LNCaP clone FGC (cell line): ENCODE results near the gene ZFHX2.

Experiments used
- DNase-seq: peaks from one replicate; pipeline ENCODE4 v3.0.0-alpha.2; 2011; ENCODE audit warnings: low read depth
- H3K4me3 ChIP-seq: 2 replicates; pipeline ENCODE4 v1.5.1; 2011; ENCODE audit warnings: mild to moderate bottlenecking, low read depth, low read length, control low read depth
- CTCF ChIP-seq: IDR thresholded peaks from 2 replicates; pipeline ENCODE4 v1.5.1; 2012; ENCODE audit warnings: mild to moderate bottlenecking; ENCODE audit not compliant: control insufficient read depth, insufficient read depth; ENCODE audit errors: extremely low read depth

Gene ZFHX2

GRCh38 chr14:23577710-23578392 is 26.3 kb upstream of the ZFHX2 start:
- no peak for DNase-seq
- TF ChIP-seq CTCF = no peak
- H3K4me3 ChIP-seq = no peak overlapping the region

- H3K4me3 ChIP-seq = no peak overlapping the region
- DNase-seq = no peak
- TF ChIP-seq CTCF = no peak
Measured at GRCh38 chr14:23577004-23577681, 25.6 kb upstream of the ZFHX2 start.

GRCh38 chr14:23573384-23574015 is 21.9 kb upstream of the ZFHX2 start:
- H3K4me3 ChIP-seq = no peak overlapping the region
- no peak for TF ChIP-seq CTCF
- DNase-seq = no peak

GRCh38 chr14:23572836-23573235 is 21.3 kb upstream of the ZFHX2 start:
- no peak for DNase-seq
- no peak for TF ChIP-seq CTCF
- no peak overlapping the region for H3K4me3 ChIP-seq

GRCh38 chr14:23572524-23572828 is 20.9 kb upstream of the ZFHX2 start:
- no peak for TF ChIP-seq CTCF
- H3K4me3 ChIP-seq = no peak overlapping the region
- no peak for DNase-seq

GRCh38 chr14:23571701-23572523 is 20.3 kb upstream of the ZFHX2 start:
- no peak for TF ChIP-seq CTCF
- DNase-seq = no peak
- no peak overlapping the region for H3K4me3 ChIP-seq
